ENCODE data around the gene USP49.

The USP49 gene

DNA sequence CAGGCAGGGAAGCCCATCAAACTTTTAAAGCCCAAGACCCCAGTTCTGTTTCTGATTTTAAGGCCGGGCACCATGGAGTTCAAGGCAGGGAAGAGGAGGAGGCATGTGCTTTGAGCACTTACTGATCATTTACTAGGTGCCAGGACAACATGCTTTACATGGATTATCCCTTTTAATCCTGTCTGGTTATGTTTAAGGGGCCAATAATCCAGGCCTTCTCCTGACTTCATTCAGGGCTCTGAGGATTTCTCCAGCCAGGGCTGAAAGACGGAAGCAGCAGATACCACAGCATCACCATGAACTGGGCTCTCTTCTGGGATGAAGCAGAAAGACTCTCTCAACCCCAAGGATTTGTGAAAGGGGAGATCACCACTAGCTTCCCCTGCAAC lies 42.3 kb upstream of the USP49 start:
- no peaks in the 10 kb centered on the region for H3K27me3 ChIP-seq (ENCODE audit: insufficient read depth, poor library complexity, severe bottlenecking)
- DNase-seq (ENCODE audit: low read depth in 1 of 2, low spot score in 1 of 2): no peak
- TF ChIP-seq GABPA (IDR thresholded peaks at IDR 0.05; ENCODE audit: low read depth) (no peak), POLR2AphosphoS5 (IDR thresholded peaks at IDR 0.05; ENCODE audit: low read depth) (no peak), SPI1 (IDR thresholded peaks at IDR 0.05; ENCODE audit: borderline replicate concordance, low read depth) (no peak)
- TF ChIP-seq, protein P1, sequence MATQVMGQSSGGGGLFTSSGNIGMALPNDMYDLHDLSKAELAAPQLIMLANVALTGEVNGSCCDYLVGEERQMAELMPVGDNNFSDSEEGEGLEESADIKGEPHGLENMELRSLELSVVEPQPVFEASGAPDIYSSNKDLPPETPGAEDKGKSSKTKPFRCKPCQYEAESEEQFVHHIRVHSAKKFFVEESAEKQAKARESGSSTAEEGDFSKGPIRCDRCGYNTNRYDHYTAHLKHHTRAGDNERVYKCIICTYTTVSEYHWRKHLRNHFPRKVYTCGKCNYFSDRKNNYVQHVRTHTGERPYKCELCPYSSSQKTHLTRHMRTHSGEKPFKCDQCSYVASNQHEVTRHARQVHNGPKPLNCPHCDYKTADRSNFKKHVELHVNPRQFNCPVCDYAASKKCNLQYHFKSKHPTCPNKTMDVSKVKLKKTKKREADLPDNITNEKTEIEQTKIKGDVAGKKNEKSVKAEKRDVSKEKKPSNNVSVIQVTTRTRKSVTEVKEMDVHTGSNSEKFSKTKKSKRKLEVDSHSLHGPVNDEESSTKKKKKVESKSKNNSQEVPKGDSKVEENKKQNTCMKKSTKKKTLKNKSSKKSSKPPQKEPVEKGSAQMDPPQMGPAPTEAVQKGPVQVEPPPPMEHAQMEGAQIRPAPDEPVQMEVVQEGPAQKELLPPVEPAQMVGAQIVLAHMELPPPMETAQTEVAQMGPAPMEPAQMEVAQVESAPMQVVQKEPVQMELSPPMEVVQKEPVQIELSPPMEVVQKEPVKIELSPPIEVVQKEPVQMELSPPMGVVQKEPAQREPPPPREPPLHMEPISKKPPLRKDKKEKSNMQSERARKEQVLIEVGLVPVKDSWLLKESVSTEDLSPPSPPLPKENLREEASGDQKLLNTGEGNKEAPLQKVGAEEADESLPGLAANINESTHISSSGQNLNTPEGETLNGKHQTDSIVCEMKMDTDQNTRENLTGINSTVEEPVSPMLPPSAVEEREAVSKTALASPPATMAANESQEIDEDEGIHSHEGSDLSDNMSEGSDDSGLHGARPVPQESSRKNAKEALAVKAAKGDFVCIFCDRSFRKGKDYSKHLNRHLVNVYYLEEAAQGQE (IDR thresholded peaks at IDR 0.05; ENCODE audit: insufficient replicate concordance, low read depth): no peak
- TF ChIP-seq, protein P2, sequence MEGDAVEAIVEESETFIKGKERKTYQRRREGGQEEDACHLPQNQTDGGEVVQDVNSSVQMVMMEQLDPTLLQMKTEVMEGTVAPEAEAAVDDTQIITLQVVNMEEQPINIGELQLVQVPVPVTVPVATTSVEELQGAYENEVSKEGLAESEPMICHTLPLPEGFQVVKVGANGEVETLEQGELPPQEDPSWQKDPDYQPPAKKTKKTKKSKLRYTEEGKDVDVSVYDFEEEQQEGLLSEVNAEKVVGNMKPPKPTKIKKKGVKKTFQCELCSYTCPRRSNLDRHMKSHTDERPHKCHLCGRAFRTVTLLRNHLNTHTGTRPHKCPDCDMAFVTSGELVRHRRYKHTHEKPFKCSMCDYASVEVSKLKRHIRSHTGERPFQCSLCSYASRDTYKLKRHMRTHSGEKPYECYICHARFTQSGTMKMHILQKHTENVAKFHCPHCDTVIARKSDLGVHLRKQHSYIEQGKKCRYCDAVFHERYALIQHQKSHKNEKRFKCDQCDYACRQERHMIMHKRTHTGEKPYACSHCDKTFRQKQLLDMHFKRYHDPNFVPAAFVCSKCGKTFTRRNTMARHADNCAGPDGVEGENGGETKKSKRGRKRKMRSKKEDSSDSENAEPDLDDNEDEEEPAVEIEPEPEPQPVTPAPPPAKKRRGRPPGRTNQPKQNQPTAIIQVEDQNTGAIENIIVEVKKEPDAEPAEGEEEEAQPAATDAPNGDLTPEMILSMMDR (IDR thresholded peaks at IDR 0.05; ENCODE audit: insufficient read depth, low read length): no peak
- peak overlapping the region; percentile 94 for H3K4me3 ChIP-seq (replicated peaks; ENCODE audit: insufficient read depth, low read length)
- peak overlapping the region; percentile 84 for H3K27ac ChIP-seq (replicated peaks)

DNA sequence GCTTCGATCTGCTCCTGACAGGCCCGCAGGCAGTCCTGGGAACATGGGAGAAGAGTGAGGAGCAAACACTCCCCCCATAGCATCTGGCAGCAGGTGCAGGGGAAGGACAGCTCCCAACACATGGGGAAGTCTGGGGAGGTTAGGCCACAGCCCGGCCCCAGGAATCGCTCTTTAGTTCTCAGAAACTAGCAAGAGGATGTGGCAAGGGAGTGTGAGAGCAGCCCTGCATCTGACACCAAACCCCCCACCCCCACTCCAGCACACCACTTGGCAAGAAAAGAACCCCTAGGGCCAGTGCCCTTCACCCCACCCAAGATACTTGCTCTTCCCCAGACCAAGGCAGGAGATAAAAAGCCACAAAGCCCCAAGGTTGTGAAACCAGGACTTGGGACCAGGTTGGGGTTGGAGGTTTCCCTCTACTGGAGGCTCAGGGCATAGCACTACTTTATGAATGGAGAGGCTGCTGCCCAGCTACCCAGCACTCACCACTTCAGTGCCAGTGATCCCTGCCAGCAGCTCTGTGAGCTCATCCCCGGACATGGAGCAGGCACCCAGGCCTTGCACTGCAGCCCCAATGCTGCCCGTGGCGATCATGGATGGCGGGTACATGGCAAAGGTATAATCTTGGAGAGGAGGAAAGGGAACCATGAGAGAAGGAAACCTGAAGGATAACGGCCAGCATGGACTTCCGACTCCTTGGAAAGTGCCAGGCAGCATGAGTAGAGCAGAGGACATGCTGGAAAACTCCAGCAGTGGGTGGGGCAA lies 41.1 kb upstream of the USP49 start:
- no peak overlapping the region for H3K4me3 ChIP-seq (replicated peaks; ENCODE audit: insufficient read depth, low read length)
- no peaks in the 10 kb centered on the region for H3K27me3 ChIP-seq (ENCODE audit: insufficient read depth, poor library complexity, severe bottlenecking)
- H3K27ac ChIP-seq (replicated peaks): peak overlapping the region; percentile 84
- DNase-seq (ENCODE audit: low read depth in 1 of 2, low spot score in 1 of 2): peak; percentile 91 to 99
- TF ChIP-seq, protein P1 (IDR thresholded peaks at IDR 0.05; ENCODE audit: insufficient replicate concordance, low read depth): peak; percentile 77
- TF ChIP-seq GABPA (IDR thresholded peaks at IDR 0.05; ENCODE audit: low read depth) (peak; percentile 28; the same call in 1 of the 2 replicates), POLR2AphosphoS5 (IDR thresholded peaks at IDR 0.05; ENCODE audit: low read depth) (peak; percentile 89), SPI1 (IDR thresholded peaks at IDR 0.05; ENCODE audit: borderline replicate concordance, low read depth) (peak; percentile 72; the same call in 1 of the 2 replicates)
- TF ChIP-seq, protein P2 (IDR thresholded peaks at IDR 0.05; ENCODE audit: insufficient read depth, low read length): peak; percentile 91

DNA sequence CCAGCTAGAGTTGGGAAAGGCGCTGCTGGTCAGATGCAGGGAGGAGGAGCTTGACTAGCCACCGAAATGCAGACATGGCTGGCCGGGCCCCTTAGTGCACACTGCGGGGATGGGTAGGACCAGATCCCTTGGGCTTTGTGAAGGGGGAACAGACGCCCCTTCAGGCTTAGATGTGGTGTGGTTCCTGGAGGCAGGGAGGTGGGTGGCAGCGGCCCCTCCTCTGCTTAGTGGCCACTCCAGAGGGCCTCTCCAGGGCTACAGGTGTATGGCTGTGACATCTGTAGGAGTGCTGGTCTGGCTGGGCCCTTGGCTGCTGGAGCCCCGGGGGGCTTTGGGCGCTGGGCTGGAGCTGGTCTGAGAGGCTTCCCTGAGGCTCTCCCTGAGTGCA lies 40.5 kb upstream of the USP49 start:
- Histone ChIP-seq H3K4me3 (replicated peaks; ENCODE audit: insufficient read depth, low read length) (no peak overlapping the region), H3K27ac (replicated peaks) (peak overlapping the region; percentile 44), H3K27me3 (ENCODE audit: insufficient read depth, poor library complexity, severe bottlenecking) (no peaks in the 10 kb centered on the region)
- 0 out of 2 replicates have a peak, but pooled peaks have one; percentile 2 for TF ChIP-seq GABPA (IDR thresholded peaks at IDR 0.05; ENCODE audit: low read depth)
- TF ChIP-seq, protein P2 (IDR thresholded peaks at IDR 0.05; ENCODE audit: insufficient read depth, low read length): no peak
- peak in 1 of 2 experiments; percentile 8 for DNase-seq (ENCODE audit: low read depth in 1 of 2, low spot score in 1 of 2)
